Coronary artery (tissue), 2 donors: Measurements from ENCODE around the gene ZFTA.

ENCODE experiments used
- DNase-seq: peaks from one replicate; pipeline ENCODE4 v3.0.0-alpha.2; 2017; ENCODE audit warnings: low spot score
- H3K27ac ChIP-seq, 2 donors: fragments of 200-600 bp; sonication (generic); one replicate each; pipeline ENCODE4 v1.5.1; 2016 to 2019
- H3K4me3 ChIP-seq: fragments of 200-600 bp; sonication (generic); 2 replicates; pipeline ENCODE4 v1.5.1; 2016; ENCODE audit warnings: mild to moderate bottlenecking, moderate library complexity
- CTCF ChIP-seq: fragments of 200-600 bp; sonication (generic); IDR thresholded peaks from one replicate; pipeline ENCODE4 v1.5.1; 2019; ENCODE audit warnings: antibody characterized with exemption

The ZFTA gene

GRCh38 chr11:63762654-63763495 lies 5.7 kb downstream of the ZFTA start:
- H3K27ac ChIP-seq, result peak overlapping the region; percentile 58 to 74
- DNase-seq, result peak; percentile 77
- H3K4me3 ChIP-seq, result peak overlapping the region; percentile 66
- TF ChIP-seq CTCF, result no peak

GRCh38 chr11:63761931-63762653 lies 6.5 kb downstream of the ZFTA start:
- no peak for DNase-seq

GRCh38 chr11:63761188-63761587 lies 7.4 kb downstream of the ZFTA start:
- TF ChIP-seq CTCF, result no peak

More at GRCh38 chr11:63761931-63762653, 6.5 kb downstream of the ZFTA start:
- Histone ChIP-seq H3K27ac (peak overlapping the region; percentile 58 to 74), H3K4me3 (peak overlapping the region; percentile 66)
- TF ChIP-seq CTCF, result no peak

GRCh38 chr11:63760487-63761079 lies 8.0 kb downstream of the ZFTA start:
- H3K4me3 ChIP-seq, result no peak overlapping the region
- no peak for DNase-seq
- TF ChIP-seq CTCF, result no peak
- H3K27ac ChIP-seq, result no peak overlapping the region

More at GRCh38 chr11:63761188-63761587, 7.4 kb downstream of the ZFTA start:
- no peak overlapping the region for H3K27ac ChIP-seq
- no peak overlapping the region for H3K4me3 ChIP-seq
- no peak for DNase-seq

- TF ChIP-seq CTCF, result no peak
- H3K4me3 ChIP-seq, result no peak overlapping the region
- DNase-seq, result no peak
- H3K27ac ChIP-seq, result no peak overlapping the region
These were observed 11.4 kb downstream of the ZFTA start for GRCh38 chr11:63756919-63757761.

- Histone ChIP-seq H3K27ac (no peak overlapping the region), H3K4me3 (no peak overlapping the region)
- no peak for DNase-seq
- no peak for TF ChIP-seq CTCF
These were observed 19.0 kb downstream of the ZFTA start for GRCh38 chr11:63749624-63750023.
